ENCODE measurements around the gene PNPLA7. TPM values are rescaled to one million over a fixed set of nuclear protein-coding genes. Genes with fewer than 3 reads are reported as not detected.

PNPLA7 gene
- total and polyA plus RNA-seq, 2 of the 13 experiments (the other 11 are each of a cell fraction or from before 2014, with no cell fraction given) = 0.42 to 1.5 TPM

DNA sequence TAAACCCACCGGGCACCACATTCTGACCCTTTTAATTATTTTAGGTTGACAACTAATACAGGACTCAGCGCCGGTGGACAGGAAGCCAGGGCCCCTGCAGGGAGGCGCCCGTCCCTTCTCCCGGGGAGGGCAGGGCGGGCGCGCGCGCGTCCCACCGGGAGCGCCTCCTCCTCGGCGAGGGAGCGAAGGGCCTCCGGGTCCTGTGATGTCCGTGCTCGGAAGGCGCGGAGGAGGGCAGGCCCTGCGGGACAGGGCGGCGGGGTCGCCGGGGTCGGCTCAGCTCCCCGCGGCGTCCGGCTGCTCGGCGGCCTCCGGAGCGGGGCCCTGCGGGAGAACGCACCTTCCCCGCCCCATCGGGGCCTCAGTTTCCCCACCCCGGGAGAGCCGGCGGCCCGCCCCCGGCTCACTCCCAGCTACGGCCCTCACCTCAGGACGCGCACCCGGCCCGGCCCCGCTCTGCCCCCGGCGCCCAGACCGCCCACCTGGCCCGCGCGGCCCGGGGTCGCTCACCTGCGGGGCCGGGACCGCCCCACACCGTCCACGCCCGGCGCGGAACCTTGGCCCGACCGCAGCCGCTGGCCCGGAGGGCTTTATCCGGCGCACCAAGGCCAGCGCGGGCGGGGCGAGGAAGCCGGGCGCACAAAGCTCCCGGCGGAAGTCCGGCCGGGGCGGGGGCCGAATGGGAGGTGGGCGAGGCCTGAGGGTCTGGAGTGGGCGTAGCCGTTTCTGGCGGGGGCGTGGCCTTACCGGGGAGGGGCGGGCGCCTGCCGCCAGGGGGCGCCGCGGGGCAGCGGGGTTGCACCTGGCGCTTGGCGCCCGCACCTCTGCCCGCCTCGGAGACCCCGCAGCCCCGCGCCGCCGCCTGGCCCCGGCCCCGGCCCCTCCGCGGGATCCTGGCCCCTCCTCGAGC, 127.3 kb downstream of the PNPLA7 start, which contains the start of the genes EXD3 and NOXA1 (continued):
- TF ChIP-seq HNF1A (IDR thresholded peaks at IDR 0.05; ENCODE audit: low read depth) = no peak
- no peak; the same call in 1 of the 2 replicates for TF ChIP-seq HNF1A (CRISPR knock-in tag; IDR thresholded peaks at IDR 0.05; ENCODE audit: borderline replicate concordance)
- peak; percentile 20; the same call in 1 of the 2 replicates for TF ChIP-seq ZNF451 (CRISPR knock-in tag; IDR thresholded peaks at IDR 0.05)
- peak; percentile 65; the same call in 1 of the 2 replicates for TF ChIP-seq TGIF2 (CRISPR knock-in tag; IDR thresholded peaks at IDR 0.05)
- peak; percentile 93 for TF ChIP-seq KAT8 (CRISPR knock-in tag; IDR thresholded peaks at IDR 0.05)
- no peak; the same call in 1 of the 2 replicates for TF ChIP-seq ZNF776 (CRISPR knock-in tag; IDR thresholded peaks at IDR 0.05)
- 0 out of 2 replicates have a peak, but pooled peaks have one; percentile 33 for TF ChIP-seq NFATC3 (CRISPR knock-in tag; IDR thresholded peaks at IDR 0.05)
- peak; percentile 94 for TF ChIP-seq THAP11 (CRISPR knock-in tag; IDR thresholded peaks at IDR 0.05)
- TF ChIP-seq ZNF629 (CRISPR knock-in tag; conservative IDR thresholded peaks at IDR 0.05) = 0 out of 2 replicates have a peak, but pooled peaks have one; percentile 21
- TF ChIP-seq ZNF770 (CRISPR knock-in tag; IDR thresholded peaks at IDR 0.05) = peak; percentile 46; the same call in 1 of the 2 replicates
- no peak; the same call in 1 of the 2 replicates for TF ChIP-seq ZZZ3 (CRISPR knock-in tag; IDR thresholded peaks at IDR 0.05; ENCODE audit: borderline replicate concordance)
- TF ChIP-seq NR3C1 (CRISPR knock-in tag; IDR thresholded peaks at IDR 0.05) = no peak
- TF ChIP-seq, protein P1, sequence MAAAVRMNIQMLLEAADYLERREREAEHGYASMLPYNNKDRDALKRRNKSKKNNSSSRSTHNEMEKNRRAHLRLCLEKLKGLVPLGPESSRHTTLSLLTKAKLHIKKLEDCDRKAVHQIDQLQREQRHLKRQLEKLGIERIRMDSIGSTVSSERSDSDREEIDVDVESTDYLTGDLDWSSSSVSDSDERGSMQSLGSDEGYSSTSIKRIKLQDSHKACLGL (CRISPR knock-in tag; IDR thresholded peaks at IDR 0.05) = no peak; the same call in 1 of the 2 replicates

Measured in HepG2 (cell line).